ENCODE measurements around the gene MISP3.

MISP3 gene

DNA sequence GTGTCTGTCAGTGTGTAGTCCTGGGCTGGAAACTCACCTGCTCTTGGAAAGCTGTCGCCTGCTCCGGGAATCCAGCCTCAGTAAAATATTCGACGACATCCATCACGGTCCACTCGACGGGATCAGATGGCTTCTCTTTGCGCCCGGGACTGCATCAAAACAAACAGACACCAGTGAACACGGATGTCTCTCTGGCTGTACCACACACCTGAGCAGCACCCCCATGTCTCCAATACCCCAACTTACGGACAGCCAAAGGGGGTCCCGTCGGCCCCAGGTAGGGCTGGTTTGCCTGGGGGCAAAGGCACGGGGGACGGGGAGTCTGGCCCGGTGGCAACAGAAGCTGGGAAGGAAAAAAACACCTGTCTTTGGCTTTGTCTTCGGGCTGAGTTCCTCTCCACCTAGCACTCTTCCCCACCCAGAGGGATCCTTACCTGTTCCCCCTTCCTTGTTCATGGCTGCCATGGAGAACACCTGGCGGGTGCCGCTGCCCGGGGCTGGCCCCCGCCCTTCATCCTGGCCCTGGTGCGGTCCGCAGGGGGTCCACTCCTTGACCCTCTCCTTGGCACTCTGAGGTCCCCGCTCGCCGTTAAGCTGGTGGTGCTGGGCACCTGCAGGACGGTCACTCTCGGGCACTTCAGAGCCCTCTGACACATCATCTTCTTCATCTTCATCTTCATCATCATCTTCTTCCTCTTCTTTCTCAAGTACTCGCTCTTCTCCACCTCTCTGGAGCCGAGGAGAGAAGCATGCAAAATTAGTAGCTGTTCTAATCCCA, 16.2 kb downstream of the MISP3 start:
- H3K36me3 ChIP-seq = peaks cover 15% of the 10 kb centered on the region
- TF ChIP-seq, protein P1, sequence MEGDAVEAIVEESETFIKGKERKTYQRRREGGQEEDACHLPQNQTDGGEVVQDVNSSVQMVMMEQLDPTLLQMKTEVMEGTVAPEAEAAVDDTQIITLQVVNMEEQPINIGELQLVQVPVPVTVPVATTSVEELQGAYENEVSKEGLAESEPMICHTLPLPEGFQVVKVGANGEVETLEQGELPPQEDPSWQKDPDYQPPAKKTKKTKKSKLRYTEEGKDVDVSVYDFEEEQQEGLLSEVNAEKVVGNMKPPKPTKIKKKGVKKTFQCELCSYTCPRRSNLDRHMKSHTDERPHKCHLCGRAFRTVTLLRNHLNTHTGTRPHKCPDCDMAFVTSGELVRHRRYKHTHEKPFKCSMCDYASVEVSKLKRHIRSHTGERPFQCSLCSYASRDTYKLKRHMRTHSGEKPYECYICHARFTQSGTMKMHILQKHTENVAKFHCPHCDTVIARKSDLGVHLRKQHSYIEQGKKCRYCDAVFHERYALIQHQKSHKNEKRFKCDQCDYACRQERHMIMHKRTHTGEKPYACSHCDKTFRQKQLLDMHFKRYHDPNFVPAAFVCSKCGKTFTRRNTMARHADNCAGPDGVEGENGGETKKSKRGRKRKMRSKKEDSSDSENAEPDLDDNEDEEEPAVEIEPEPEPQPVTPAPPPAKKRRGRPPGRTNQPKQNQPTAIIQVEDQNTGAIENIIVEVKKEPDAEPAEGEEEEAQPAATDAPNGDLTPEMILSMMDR (IDR thresholded peaks at IDR 0.05) = no peak
- H3K27ac ChIP-seq = no peak overlapping the region
- H3K4me1 ChIP-seq (ENCODE audit: control insufficient read depth in 1 of 2, insufficient read depth in 1 of 2, low read depth in 1 of 2, low read length in 1 of 2) = peaks cover 20 to 21% of the 10 kb centered on the region in 2 experiments
- peak overlapping the region; percentile 41 to 64 for H3K4me3 ChIP-seq (ENCODE audit: low read depth in 1 of 2, low read length in 1 of 2)
- H3K9me3 ChIP-seq = no peaks in the 10 kb centered on the region
- H3K27me3 ChIP-seq = peaks cover 6% of the 10 kb centered on the region

DNA sequence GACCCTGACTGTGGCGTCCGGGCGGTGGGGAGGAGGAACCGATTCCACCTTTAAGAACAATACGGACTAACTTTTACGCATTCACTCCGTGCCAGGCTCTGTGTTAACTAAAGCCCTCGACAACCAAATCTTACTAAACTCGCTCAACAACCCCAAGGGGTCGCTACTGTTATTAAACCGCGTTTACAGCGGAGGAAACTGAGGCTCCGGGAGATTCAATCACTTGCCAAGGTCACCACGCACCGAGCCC, 16.8 kb downstream of the MISP3 start:
- TF ChIP-seq, protein P1 (IDR thresholded peaks at IDR 0.05) = no peak
- peak overlapping the region; percentile 41 to 64 for H3K4me3 ChIP-seq (ENCODE audit: low read depth in 1 of 2, low read length in 1 of 2)
- peaks cover 6% of the 10 kb centered on the region for H3K27me3 ChIP-seq
- peaks cover 17% of the 10 kb centered on the region for H3K36me3 ChIP-seq
- H3K9me3 ChIP-seq = no peaks in the 10 kb centered on the region
- H3K4me1 ChIP-seq (ENCODE audit: control insufficient read depth in 1 of 2, insufficient read depth in 1 of 2, low read depth in 1 of 2, low read length in 1 of 2) = peaks cover 20 to 21% of the 10 kb centered on the region in 2 experiments
- H3K27ac ChIP-seq = no peak overlapping the region

DNA sequence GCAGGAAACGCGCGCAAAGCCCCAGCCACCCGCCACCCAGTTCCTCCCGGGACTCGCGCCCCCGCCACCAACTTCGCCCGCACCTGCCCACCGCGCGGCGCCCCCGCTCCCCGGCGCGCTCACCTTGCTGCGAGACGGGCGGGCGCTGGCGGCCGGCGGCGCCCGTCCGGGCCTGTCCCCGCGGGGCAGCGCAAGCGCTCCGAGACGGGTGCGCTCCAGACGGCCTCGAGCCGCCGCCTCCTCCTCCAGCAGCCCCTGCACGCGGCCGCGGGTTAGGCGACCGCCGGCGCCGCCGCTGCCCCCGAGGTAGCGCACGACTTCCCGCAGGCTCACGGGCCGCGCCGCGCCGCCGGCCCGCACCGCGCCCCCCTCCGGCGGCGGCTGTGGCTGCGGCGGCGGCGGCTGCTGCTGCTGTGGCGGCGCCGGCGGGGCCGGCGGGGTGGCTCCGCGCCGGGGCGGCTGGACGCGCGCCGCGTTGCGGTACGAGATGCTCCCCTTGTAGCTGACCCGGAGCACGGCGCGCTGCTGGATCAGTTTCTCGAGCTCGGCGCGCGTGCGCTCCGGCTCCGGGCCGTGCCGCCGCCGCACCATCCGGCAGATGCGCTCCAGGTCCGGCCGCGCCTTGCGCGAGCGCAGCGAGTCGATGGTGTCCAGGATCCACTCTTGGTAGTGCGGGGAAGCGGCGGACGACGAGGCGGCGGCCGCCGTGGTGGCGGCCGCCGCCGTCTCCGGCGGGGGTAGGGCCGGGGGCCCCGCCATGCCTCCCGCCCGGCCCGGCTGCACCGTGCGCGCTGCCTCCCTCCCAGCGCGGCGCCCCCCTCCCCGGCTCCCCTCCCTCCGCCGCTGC, 17.3 kb downstream of the MISP3 start:
- Histone ChIP-seq H3K36me3 (peaks cover 22% of the 10 kb centered on the region), H3K27ac (no peak overlapping the region), H3K4me1 (ENCODE audit: control insufficient read depth in 1 of 2, insufficient read depth in 1 of 2, low read depth in 1 of 2, low read length in 1 of 2) (peaks cover 19 to 20% of the 10 kb centered on the region in 2 experiments), H3K27me3 (peaks cover 6% of the 10 kb centered on the region), H3K9me3 (no peaks in the 10 kb centered on the region), H3K4me3 (ENCODE audit: low read depth in 1 of 2, low read length in 1 of 2) (peak overlapping the region; percentile 63 to 64)
- TF ChIP-seq, protein P1 (IDR thresholded peaks at IDR 0.05) = no peak

DNA sequence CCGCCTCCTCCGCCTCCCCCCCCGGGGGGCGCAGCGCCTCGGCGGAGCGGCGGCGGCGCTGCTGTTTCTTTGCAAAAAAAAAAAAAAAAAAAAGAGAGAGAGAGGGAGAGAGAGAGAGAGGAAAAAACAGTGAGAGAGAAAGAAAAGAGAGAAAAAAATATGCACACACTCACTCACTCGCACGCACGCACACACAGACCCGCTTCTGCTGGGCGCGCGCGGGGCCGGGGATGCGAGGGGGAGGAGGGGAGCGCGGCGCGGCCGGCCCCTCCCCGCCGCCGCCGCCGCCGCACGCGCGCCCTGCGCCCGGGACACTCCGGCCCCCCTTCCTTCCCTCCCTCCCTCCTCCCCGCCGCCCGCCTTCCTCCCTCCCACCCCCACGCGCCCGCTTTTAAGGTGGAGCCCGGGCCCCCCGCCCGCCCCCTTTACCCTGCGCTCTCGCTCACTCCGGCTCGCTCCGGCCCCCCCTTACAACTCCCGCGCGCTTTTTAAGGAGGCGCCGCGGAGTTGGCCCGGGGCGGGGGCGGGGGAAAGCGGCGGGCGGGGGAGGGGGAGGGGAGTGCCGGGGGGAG, 18.0 kb downstream of the MISP3 start, which contains the start of gene SAMD1:
Gene SAMD1 (minus strand): TSS at position 243 of the 572 bp plus-strand sequence.
- TF ChIP-seq, protein P1 (IDR thresholded peaks at IDR 0.05) = no peak

DNA sequence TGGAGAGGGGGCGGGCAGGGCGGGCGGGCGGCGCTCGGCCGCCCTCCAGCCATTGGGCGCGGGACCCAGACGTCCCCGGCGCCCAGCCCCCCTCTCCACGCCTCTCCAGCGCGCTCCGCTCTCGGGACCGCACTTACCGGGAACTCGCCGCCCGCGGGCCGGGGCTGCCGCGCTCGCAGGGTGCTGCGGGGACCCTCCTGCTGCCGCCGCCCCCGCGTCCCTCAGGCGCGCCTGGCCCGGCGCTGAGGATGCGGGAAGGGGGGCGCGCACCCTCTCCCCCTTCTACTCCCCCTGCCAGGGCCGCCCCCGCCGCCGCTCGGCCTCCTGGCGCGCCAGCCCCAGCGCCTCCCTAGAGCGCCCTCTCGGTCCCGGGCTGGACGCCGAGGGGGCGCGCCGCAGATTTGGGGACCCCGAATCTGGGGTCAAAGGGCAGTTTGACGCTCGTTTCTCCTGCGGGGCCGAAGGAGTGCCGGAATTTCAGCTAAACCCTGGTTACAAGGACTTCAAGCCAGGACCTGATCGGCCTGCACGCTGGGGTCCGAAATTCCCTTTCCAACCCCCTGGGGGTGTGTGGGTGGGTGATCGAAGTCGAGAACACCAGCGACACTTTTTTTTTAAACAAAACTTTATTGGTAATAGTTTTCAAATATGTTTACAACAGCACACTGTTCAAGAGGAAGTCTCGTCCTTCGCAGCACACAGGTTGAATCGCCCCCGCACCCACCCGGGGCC, 18.7 kb downstream of the MISP3 start:
- Histone ChIP-seq H3K27me3 (peaks cover 6% of the 10 kb centered on the region), H3K27ac (peak overlapping the region; percentile 47), H3K4me3 (ENCODE audit: low read depth in 1 of 2, low read length in 1 of 2) (peak overlapping the region; percentile 58 to 63), H3K36me3 (peaks cover 34% of the 10 kb centered on the region), H3K9me3 (no peaks in the 10 kb centered on the region), H3K4me1 (ENCODE audit: control insufficient read depth in 1 of 2, insufficient read depth in 1 of 2, low read depth in 1 of 2, low read length in 1 of 2) (peaks cover 17 to 20% of the 10 kb centered on the region in 2 experiments)
- TF ChIP-seq, protein P1 (IDR thresholded peaks at IDR 0.05) = no peak

More for the DNA sequence above, 18.0 kb downstream of the MISP3 start, which contains the start of gene SAMD1:
- Histone ChIP-seq H3K36me3 (peaks cover 27% of the 10 kb centered on the region), H3K9me3 (no peaks in the 10 kb centered on the region), H3K27me3 (peaks cover 6% of the 10 kb centered on the region), H3K4me3 (ENCODE audit: low read depth in 1 of 2, low read length in 1 of 2) (peak within 1 kb of the TSS; percentile 63 to 64), H3K27ac (peak within 1 kb of the TSS; percentile 47), H3K4me1 (ENCODE audit: control insufficient read depth in 1 of 2, insufficient read depth in 1 of 2, low read depth in 1 of 2, low read length in 1 of 2) (peaks cover 17 to 20% of the 10 kb centered on the region in 2 experiments)

All from neutrophil (primary cell).